Activated naive CD4-positive, alpha-beta T cell treated with anti-CD3 and anti-CD28 coated beads, Interleukin-2, amount 50 U/mL, for 24 hours (primary cell): Measurements from ENCODE around the gene CEP170.
"Not testable (repeated sequence)": the region's sequence is repeated elsewhere in the genome, so short reads cannot be mapped to it uniquely, and the experiment has no call there.

Source experiments
- H3K27ac Mint-ChIP-seq: one replicate; pipeline ENCODE4 v1.8.0; 2021; ENCODE audit warnings: mild to moderate bottlenecking, mixed read lengths
- H3K27me3 Mint-ChIP-seq: one replicate; pipeline ENCODE4 v1.8.0; 2021; ENCODE audit warnings: mixed read lengths
- H3K36me3 Mint-ChIP-seq: one replicate; pipeline ENCODE4 v1.8.0; 2021; ENCODE audit warnings: mixed read lengths
- H3K4me1 Mint-ChIP-seq: one replicate; pipeline ENCODE4 v1.8.0; 2021; ENCODE audit warnings: mixed read lengths
- H3K4me3 Mint-ChIP-seq: one replicate; pipeline ENCODE4 v1.8.0; 2021; ENCODE audit warnings: mild to moderate bottlenecking, mixed read lengths
- H3K9me3 Mint-ChIP-seq: one replicate; pipeline ENCODE4 v1.8.0; 2021; ENCODE audit warnings: mixed read lengths

Gene CEP170

GRCh38 chr1:243105652-243106332 is 149.3 kb downstream of the CEP170 start:
- H3K36me3 Mint-ChIP-seq, H3K4me1 Mint-ChIP-seq, H3K27ac Mint-ChIP-seq, H3K27me3 Mint-ChIP-seq, H3K9me3 Mint-ChIP-seq, H3K4me3 Mint-ChIP-seq: not testable (repeated sequence)

GRCh38 chr1:243105104-243105503 is 150.0 kb downstream of the CEP170 start:
- not testable (repeated sequence) for H3K27ac Mint-ChIP-seq, H3K9me3 Mint-ChIP-seq, H3K27me3 Mint-ChIP-seq, H3K36me3 Mint-ChIP-seq, H3K4me3 Mint-ChIP-seq, H3K4me1 Mint-ChIP-seq

DNA sequence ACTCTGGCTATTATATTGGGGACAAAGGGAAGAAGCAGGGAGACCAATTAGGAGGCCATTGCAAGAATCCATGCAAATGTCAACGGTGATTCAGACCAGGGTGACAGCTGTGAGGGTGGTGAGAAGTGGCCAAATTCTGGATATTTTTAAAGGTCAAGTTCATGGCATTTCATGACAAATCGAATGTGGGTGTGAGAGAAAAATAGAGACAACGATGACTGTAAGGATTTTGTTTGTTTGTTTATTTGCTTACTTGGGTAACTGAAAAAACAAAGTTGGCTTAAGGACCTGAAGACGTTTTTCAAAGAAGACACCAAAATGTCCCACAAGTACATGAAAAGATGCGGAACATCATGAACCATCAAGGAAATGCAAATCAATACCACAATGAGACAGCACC is 150.6 kb downstream of the CEP170 start:
- not testable (repeated sequence) for H3K27me3 Mint-ChIP-seq, H3K27ac Mint-ChIP-seq, H3K4me3 Mint-ChIP-seq, H3K4me1 Mint-ChIP-seq, H3K36me3 Mint-ChIP-seq, H3K9me3 Mint-ChIP-seq

GRCh38 chr1:243101551-243102050 is 153.5 kb downstream of the CEP170 start:
- H3K4me3 Mint-ChIP-seq, result peak overlapping the region; percentile 72
- H3K36me3 Mint-ChIP-seq, H3K27me3 Mint-ChIP-seq, H3K9me3 Mint-ChIP-seq, H3K4me1 Mint-ChIP-seq: not testable (repeated sequence)
- H3K27ac Mint-ChIP-seq, result peak overlapping the region; percentile 90

GRCh38 chr1:243087368-243087767 is 167.7 kb downstream of the CEP170 start:
- H3K9me3 Mint-ChIP-seq, H3K4me3 Mint-ChIP-seq, H3K36me3 Mint-ChIP-seq, H3K4me1 Mint-ChIP-seq, H3K27ac Mint-ChIP-seq, H3K27me3 Mint-ChIP-seq: not testable (repeated sequence)
